Hypothalamus (tissue), 51 donors: ENCODE measurements around the gene PFKFB4.

Experiments
- DNase-seq, 51 donors: peaks; one replicate each; lab custom pipeline; 2025; lab: John Stamatoyannopoulos, UW

Gene PFKFB4

DNA sequence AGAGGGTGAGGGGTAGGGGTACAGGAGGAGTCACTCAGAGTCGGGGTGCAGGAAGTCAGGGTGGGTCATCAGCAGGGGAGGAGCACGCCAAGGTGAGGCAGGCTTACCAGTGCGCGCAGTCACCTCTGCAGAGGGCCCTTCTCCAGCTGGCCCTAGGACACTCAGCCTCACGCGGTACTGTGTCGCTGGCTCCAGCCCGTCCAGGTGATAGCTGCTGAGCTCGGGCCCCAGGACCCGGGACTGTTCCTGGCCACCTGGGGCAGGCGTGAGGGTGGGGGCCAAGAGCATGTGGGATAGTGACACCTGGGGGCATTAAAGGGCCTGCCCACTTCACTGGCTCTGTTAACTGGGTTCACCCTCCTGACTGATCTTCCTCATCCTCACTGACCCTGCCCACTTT, 31.1 kb upstream of the PFKFB4 start:
- DNase-seq = no peak

DNA sequence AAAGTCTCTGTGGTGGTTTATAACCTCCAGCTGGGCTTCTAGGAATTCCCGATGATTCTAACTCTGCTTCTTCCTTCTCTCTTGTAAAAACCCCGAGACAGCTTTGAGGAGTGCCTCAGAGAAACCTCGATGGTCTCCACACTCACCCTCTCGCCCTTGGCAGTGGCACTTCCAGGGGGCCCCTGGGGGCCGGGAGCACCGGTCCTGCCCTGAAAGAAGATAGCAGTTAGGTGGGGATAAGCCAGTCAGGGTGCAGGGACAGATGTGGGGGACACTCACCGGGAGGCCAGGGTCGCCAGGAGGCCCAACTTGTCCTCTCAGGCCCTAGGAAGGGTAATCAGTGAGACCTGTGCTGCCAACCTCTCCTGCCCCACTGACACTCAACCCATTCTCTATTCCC, 28.8 kb upstream of the PFKFB4 start:
- no peak for DNase-seq

DNA sequence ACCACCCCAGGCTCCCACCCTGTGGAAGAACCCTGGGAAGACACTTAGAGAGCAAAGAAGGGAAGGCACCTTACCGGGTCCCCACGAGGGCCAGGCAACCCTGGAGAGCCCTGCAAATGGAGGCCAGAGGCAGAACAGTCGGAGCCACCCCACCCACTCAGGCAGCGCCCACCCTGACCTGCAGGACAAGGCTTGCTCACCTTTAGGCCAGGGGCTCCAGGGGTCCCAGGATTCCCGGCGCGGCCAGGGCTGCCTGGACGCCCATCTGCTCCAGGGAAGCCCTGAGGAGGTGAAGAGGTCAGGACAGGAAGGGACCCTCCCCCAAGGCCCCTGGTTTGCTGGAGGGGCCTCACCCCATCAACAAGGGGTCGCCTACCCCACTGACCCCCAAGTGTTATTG, 28.2 kb upstream of the PFKFB4 start:
- no peak for DNase-seq

DNA sequence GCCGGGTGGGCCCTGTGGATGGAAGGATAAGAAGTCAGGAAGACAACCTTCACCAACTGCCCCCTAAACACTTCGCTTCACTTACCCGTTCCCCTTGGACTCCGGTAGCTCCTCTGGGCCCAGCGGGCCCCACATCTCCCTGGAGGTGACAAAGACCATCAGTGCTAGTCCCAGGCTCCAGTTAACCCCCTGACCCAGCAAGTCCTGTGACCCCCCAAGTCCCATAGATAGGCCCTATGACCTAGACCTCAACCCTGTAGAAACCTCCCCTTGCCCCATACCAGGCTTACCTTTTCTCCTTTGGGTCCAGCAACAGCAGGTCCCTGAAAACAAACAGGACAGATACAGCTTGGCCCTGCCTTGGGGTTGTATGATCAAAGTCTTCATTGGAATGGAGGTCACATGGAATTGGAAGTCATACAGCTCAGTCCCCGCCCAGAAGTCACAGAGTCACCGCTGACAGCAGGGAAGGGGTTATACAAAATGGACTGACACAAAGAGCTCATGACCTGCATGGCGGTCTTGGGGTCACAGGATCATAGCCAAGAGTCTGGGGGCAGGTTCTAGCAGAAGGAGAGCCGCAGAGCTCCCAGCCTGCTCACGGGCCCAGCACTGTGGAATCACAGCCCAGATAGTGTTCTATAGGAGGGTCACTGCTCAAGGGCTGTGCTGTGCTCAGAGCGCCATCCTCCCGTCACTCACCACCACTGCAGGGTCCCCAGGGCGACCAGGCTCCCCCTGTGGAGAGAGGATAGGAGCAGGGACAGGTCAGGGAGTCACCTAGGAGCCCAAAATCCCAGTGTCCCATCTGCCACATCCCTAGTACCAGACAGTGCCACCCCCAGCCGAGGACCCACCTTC, 25.2 kb upstream of the PFKFB4 start:
- DNase-seq = no peak

DNA sequence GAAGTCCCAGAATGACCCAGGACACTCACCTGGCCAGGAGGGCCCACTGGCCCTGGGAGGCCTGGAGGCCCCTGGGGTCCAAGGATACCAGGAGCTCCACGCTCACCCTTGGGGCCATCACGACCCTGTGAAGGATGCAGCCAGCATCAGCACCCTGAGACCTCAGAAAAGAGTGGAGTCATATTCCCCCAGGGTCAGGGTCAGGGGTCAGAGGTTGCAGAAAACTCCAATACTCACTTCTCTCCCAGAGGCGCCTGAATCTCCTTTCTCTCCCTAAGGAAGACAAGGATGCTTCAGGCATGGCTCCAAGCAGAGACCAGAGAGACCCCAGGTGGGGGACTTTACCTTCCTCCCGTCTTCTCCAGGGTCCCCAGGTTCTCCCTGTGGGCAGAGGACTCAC, 20.0 kb upstream of the PFKFB4 start:
- no peak for DNase-seq

DNA sequence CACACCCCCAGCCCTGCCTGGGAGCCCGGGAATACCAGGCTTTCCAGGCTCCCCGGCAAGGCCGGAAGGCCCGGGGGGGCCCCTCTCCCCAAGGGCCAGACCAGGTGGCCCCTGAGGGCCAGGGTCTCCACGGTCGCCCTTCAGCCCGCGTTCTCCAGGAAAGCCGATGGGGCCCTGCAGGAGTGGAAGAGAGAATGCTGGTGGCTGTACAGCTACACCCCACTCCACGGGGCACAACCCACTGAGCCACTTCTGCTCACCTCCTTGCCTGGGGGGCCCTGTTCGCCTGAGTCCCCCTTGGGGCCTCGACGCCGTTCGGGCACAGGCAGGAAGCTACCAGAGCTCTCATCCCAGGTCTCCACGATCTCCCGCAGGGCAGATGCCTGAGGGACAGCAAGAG, 18.8 kb upstream of the PFKFB4 start:
- DNase-seq = no peak

DNA sequence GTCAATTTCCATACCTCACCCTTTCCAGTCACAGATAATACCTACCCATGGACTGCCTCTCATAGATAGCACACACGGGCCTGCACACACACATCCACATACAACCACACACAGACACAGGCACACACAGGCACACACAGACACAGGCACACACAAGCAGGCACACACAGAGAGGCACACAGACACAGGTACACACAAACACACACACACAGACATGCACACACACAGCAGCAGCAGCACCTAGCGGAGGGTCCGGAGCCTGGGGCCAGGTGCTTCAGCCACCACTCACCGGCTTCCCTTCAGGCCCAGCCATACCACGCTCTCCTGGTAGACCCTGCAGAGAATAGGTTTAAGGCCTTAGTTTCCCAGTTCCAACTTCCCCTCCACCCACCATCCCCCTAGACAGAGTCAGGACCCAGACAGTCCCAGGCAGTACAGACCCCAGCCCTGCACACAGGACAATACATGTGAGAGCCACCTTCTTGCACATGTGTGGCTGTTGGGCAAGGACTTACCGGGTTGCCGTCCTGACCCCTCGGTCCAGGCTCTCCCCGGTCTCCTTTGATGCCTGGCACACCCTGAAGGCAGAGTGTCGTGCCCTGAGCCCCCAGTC, 17.5 kb upstream of the PFKFB4 start:
- DNase-seq = no peak

DNA sequence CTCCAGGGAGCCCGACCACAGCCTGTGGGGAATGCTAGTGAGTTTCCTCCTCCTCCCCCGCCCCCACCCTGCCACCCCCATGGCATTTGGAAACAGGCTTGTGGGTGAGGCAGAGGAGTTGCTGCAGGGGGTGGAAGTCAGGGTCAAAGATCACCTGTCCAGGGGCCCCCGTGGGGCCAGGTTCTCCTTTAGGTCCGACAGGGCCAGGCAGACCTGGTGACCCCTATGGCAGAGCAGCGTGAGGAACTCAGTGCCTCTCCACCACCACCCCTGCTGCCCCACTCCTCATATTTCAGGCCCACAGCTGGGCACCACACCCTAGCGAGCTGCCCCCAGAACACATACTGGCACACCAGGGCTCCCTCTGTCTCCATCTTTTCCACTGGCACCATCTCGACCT, 15.9 kb upstream of the PFKFB4 start:
- no peak for DNase-seq

DNA sequence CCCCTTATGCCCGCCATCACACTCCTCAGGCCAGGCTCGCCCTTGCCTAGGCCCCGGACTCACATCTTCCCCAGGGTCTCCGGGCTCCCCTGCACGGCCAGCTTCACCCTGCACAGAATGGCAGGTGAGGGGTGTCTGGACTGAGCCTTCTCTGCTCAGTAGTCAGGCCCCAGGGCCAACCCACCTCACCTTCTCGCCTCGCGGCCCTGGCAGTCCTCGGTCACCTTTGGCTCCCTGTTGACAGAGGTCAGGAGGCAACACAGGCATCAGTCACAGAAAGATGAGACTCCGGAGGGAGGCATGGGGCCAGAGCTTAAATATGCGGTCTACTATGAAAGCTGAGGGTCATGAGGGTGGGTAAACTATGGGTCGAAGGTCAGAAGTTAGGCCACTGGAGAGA, 15.3 kb upstream of the PFKFB4 start:
- no peak for DNase-seq

DNA sequence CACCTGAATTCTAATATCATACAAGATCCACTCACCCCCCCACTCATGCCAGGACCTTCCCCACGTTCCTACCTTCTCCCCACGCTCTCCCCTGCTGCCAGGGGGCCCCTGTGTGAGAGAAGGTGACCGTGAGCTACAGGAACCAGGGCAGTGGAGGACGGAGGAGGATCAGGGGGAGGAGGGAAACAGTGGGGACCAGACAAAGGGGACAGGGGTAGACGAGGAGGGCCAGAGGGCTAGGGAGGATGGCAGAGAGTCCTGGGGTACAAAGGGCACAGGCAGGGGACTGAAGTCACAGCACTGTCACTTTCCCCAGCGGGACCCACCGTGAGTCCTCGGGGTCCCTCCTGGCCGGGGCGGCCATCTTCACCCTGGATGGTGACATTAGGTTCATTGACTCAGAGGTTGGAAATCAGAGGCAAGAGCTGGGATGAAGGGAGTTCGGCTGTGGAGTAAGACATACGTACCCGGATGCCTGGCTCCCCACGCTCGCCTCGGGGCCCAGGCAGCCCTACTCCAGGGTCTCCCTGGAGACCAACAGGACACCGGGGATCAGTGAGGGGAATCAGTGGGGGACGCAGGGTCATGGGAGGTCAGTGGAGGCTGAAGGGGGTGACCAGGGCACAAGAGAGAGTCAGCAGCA, 13.3 kb upstream of the PFKFB4 start:
- DNase-seq = no peak

DNA sequence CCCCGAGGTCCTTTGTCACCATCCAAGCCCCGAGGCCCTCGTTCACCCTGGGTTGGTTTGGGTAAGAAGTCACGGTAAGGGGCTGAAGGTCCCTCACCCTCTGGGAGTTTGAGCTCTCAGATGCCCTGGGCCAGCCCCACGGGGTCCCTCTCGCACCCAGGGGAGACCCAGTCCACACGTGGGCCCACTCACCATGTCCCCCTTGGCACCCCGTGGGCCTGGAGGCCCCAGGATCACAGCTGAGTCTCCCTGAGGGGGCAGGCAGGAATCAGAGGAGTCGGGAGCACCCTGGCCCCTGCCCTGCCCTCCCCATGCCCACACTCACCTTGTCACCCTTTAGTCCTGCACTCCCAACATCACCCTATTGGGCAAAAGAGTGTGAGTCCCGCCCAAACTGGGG, 12.8 kb upstream of the PFKFB4 start:
- DNase-seq = no peak

DNA sequence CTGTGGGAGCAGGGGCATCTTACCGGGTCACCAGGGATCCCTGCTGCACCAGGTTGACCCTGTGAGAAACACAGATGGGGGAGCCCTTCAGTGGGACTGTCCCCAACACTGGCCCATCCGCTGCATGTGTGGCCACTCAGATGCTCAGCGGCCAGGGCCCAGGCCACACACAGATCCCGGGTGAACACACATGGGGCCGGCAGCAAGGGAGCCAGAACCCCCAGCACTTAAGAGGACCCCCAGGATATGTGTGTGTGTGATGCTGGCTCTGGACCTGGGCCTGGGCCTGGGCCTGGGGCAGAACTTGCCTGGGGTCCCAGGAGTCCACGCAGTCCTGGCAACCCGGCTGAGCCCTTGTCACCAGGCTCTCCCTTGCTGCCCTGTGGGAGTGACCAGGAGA, 11.9 kb upstream of the PFKFB4 start:
- no peak for DNase-seq

DNA sequence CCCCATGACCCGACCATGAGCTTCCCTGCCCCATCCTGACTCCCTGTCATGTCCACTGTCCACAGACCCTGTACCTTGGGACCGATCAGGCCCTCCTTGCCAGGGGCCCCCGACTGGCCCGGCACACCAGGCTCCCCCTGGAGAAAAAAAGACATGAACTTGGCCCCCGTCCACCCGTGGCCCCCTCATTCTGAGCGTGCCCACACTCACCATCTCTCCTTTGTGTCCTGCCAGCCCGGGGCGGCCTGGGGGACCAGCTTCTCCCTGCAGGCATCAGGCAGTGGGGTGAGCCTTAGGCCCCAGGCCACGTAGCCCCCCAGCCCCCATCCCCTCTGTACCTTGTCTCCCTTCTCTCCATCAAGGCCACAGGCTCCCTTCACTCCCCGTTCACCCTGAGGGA, 10.9 kb upstream of the PFKFB4 start:
- DNase-seq = no peak

DNA sequence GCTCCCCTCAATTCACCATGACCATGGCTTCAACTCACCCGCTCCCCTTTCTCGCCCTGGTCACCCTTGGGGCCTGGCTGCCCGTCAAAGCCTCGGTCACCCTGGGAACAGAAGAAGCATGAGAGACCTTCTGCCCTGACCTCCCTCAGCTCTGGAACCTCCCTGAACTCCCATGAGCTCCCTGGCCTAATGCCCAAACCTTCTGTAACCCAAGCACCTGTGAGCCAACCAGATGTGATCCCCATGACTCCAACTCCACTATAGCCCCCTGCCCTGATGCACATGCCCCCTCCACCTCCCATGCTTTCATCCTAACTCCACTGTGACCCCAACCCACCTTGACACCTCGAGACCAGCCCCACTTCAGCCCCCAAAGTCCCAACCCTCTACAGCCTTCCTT, 10.5 kb upstream of the PFKFB4 start:
- no peak for DNase-seq

DNA sequence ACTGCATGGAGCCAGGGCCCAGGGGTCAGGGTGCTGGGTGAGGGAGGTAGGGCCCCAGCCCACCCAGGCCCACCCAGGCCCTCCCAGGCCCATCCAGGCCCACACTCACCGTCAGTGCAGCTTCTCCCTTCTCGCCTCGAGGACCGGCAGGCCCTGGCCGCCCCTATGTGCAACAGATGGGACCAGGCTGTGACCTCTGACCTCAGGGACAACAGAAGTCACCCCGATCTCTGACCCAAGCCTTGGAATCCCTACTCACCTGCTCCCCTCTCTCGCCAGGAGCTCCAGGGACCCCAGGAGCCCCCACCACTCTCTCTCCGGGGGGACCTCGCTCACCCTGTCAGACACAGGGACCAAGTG, 9.8 kb upstream of the PFKFB4 start:
- DNase-seq = no peak

DNA sequence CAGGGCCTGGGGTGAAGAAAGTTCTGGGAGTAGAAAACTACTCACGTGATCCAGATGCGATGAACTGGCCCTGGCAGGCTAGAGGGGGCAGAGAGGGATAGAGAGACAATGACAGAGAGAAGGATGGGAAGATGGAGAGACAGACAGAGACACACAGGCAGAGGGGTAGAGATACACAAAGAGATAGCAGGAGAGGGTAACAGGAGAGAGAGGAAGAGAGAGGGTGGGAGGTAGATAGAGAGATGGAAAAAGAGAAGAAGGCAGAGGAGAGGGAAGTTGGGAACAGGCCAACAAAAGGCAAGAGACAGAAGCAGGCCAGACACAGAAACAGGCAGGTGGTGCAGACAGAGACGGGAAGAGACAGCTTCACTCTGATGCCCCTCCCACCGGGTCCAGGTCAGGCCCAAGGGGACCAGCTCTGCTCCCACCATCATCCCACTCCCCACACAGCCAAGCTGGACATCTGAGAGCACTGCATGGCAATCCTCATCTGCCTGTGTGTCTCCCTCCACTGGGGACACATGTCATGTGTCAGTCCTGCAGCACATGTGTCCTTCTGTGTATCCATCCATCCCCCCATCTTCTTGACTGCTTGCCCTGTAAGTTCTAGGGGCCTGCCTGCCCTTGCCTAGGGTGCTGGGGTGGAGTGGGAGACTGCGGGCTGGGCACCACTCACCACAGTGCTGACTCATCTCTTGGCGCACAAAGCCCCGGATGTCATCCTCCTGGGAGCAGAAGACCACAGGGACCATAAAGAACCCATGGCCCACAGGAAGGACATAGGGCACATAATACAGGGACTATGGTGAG, 9.2 kb upstream of the PFKFB4 start:
- peak in 1 of 51 donors; percentile 21 for DNase-seq

DNA sequence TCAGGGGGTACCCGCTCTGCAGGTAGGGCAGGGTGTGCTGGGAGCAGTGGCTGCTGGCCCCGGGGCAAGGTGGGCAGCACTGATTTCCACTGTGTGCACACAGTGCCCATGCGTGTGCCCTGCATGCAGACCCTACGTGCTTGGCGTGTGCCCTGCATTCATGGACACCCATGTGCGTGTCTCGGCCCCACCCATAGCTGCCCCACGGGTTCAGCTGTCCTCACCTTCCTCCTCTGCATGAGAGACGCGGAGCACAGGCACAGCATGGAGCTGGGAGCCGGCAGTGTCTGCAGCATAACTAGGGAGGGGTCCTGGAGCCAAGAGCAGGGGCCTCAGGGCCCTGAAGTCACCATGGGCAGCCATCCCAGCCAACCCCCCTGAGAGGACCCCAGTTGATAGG, 8.6 kb upstream of the PFKFB4 start:
- DNase-seq = no peak

DNA sequence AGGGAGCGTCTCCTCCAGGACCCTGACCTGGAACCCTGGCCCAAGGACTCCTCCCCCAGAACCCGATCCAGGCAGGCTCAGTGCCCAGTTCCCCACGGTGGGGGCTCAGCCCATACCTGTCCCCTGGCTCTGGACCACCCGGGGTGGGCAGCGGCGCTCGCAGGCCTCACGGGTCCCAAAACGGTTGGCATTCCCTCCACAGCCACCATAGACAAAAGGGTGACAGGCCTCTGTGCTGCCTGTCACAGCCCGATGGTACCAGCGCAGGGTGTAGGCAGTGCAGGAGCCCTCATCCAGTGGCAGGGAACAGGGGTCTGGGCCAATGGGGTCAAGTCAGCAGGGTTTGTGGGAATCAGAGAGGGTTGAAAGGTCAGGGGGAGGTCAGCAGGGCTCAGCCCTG, 8.1 kb upstream of the PFKFB4 start:
- no peak for DNase-seq

DNA sequence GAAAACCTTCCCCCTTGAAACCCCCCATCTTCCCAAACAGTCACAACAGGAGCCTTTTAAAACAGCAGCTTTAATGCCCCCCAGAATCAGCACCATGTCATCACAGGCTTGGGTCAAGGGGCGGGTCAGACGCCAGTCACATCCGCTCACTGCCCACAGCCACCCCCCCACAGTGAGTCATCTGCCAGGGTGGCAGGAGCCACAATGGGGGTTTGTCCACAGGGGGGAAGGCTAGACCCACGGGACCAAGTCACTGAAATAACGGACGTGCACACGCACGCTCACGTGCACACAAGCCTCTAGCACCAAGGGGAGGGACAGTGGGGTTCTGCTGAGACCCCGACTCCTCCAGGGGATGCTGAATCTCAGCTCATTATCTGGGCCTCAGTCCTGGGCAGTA, 7.4 kb upstream of the PFKFB4 start:
- DNase-seq = peak in 34 of 51 donors; percentile 13 to 81 (median 50)

DNA sequence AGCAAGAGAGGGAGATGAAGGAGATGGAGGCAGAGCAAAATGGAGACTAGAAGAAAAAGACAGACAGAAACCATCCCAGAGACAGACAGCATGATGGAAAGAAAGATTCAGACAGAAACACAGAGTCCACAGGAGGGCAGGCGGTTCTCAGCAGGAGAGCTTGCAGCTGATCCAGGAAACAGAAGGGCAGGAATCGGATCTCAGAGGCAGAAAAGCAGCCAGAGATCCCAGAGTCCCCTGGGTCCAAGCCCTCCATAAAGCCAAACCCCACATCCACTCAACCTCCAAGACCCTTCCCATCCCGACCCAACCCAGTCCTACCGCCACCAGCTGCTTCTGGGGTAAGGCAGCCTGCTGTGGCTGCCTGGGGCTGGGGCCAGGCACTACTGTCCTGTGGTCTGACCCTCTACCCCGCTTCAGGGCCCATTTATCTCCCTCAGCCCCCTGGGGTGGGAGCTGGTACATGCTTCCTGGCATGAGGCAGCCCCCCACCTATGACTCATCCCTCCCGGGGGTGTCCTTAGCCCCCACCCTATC, 6.8 kb upstream of the PFKFB4 start, which contains the start of gene UCN2:
TSS of gene UCN2 (minus strand) at position 400 of the 537 bp plus-strand sequence. CDS start 657 bp downstream, outside the sequence.
- no peak for DNase-seq
